ENCODE data around the gene EPHA3. TPM values are rescaled to one million over a fixed set of nuclear protein-coding genes. Genes with fewer than 3 reads are reported as not detected.

Gene EPHA3
- total RNA-seq, 3 donors from 2014 or later (not counting 1 experiment from before 2014, with no cell fraction given): not detected

- DNase-seq (no peak), ATAC-seq (no peak)
- Mint-ChIP-seq H3K4me1 (no peaks in the 10 kb centered on the region), H3K4me3 (no peak overlapping the region), H3K36me3 (no peaks in the 10 kb centered on the region), H3K27me3 (ENCODE audit: low read depth in 2 of 2) (no peaks in the 10 kb centered on the region), H3K9me3 (peaks cover 6 to 9% of the 10 kb centered on the region in 2 donors), H3K27ac (no peak overlapping the region)
- intact Hi-C loops (cut with micrococcal nuclease): no loop called here
- Histone ChIP-seq H3K9me3 (ENCODE audit: control insufficient read depth, insufficient read depth, low read length) (no peaks in the 10 kb centered on the region), H3K4me3 (ENCODE audit: low read length) (no peak overlapping the region), H3K27me3 (ENCODE audit: control insufficient read depth, insufficient read depth, low read length) (no peaks in the 10 kb centered on the region), H3K36me3 (ENCODE audit: control insufficient read depth, insufficient read depth, low read length) (no peaks in the 10 kb centered on the region), H3K27ac (ENCODE audit: low read length) (no peak overlapping the region), H3K4me1 (ENCODE audit: control insufficient read depth, insufficient read depth, low read length) (no peaks in the 10 kb centered on the region)
- TF ChIP-seq, protein P1, sequence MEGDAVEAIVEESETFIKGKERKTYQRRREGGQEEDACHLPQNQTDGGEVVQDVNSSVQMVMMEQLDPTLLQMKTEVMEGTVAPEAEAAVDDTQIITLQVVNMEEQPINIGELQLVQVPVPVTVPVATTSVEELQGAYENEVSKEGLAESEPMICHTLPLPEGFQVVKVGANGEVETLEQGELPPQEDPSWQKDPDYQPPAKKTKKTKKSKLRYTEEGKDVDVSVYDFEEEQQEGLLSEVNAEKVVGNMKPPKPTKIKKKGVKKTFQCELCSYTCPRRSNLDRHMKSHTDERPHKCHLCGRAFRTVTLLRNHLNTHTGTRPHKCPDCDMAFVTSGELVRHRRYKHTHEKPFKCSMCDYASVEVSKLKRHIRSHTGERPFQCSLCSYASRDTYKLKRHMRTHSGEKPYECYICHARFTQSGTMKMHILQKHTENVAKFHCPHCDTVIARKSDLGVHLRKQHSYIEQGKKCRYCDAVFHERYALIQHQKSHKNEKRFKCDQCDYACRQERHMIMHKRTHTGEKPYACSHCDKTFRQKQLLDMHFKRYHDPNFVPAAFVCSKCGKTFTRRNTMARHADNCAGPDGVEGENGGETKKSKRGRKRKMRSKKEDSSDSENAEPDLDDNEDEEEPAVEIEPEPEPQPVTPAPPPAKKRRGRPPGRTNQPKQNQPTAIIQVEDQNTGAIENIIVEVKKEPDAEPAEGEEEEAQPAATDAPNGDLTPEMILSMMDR (IDR thresholded peaks at IDR 0.05): no peak
- WGBS (ENCODE audit: insufficient coverage): no CpG with 5 or more reads among the region's 4 CpGs
These were observed 144.6 kb downstream of the EPHA3 start for GRCh38 chr3:89252016-89252415.

- WGBS (ENCODE audit: insufficient coverage): 41% methylated on average over 2 of the region's 2 CpGs
These were observed 145.4 kb downstream of the EPHA3 start for GRCh38 chr3:89252860-89253259.

DNA sequence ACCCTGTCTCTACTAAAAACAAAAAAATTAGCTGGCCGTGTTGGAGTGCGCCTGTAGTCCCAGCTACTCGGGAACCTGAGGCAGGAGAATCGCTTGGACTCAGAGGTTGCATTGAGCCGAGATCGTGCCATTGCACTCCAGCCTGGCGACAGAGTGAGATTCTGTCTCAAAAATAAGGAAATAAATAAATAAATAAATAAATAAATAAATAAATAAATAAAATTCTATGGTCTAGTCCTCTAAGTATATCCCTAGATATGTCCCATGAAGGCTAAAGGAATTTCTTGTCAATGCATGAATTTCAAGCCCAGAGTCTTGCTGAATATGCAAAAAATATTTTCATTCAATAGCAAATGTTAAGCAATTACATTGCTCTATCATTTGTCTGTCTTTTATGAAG is 149.0 kb downstream of the EPHA3 start:
- TF ChIP-seq, protein P1 (IDR thresholded peaks at IDR 0.05): no peak
- Mint-ChIP-seq H3K4me1 (no peaks in the 10 kb centered on the region), H3K27me3 (ENCODE audit: low read depth in 2 of 2) (no peaks in the 10 kb centered on the region), H3K27ac (no peak overlapping the region), H3K4me3 (no peak overlapping the region), H3K9me3 (peaks cover 17 to 18% of the 10 kb centered on the region in 2 donors), H3K36me3 (peaks cover 10% of the 10 kb centered on the region)
- DNase-seq (no peak), ATAC-seq (no peak)
- Histone ChIP-seq H3K36me3 (ENCODE audit: control insufficient read depth, insufficient read depth, low read length) (no peaks in the 10 kb centered on the region), H3K4me1 (ENCODE audit: control insufficient read depth, insufficient read depth, low read length) (no peaks in the 10 kb centered on the region), H3K27me3 (ENCODE audit: control insufficient read depth, insufficient read depth, low read length) (no peaks in the 10 kb centered on the region), H3K27ac (ENCODE audit: low read length) (no peak overlapping the region), H3K9me3 (ENCODE audit: control insufficient read depth, insufficient read depth, low read length) (no peaks in the 10 kb centered on the region), H3K4me3 (ENCODE audit: low read length) (no peak overlapping the region)
- WGBS (ENCODE audit: insufficient coverage): 98% methylated on average over 6 of the region's 7 CpGs
- intact Hi-C loops (cut with micrococcal nuclease): no loop called here

More at GRCh38 chr3:89252860-89253259, 145.4 kb downstream of the EPHA3 start:
- Histone ChIP-seq H3K27me3 (ENCODE audit: control insufficient read depth, insufficient read depth, low read length) (no peaks in the 10 kb centered on the region), H3K4me3 (ENCODE audit: low read length) (no peak overlapping the region), H3K4me1 (ENCODE audit: control insufficient read depth, insufficient read depth, low read length) (no peaks in the 10 kb centered on the region), H3K9me3 (ENCODE audit: control insufficient read depth, insufficient read depth, low read length) (no peaks in the 10 kb centered on the region), H3K36me3 (ENCODE audit: control insufficient read depth, insufficient read depth, low read length) (no peaks in the 10 kb centered on the region), H3K27ac (ENCODE audit: low read length) (no peak overlapping the region)
- intact Hi-C loops (cut with micrococcal nuclease): no loop called here
- no peak overlapping the region for H3K27ac Mint-ChIP-seq
- ATAC-seq: no peak
- no peak overlapping the region for H3K4me3 Mint-ChIP-seq
- no peak for DNase-seq
- peaks cover 8 to 9% of the 10 kb centered on the region in 2 donors for H3K9me3 Mint-ChIP-seq
- H3K36me3 Mint-ChIP-seq: no peaks in the 10 kb centered on the region
- no peaks in the 10 kb centered on the region for H3K4me1 Mint-ChIP-seq
- H3K27me3 Mint-ChIP-seq (ENCODE audit: low read depth in 2 of 2): no peaks in the 10 kb centered on the region
- TF ChIP-seq, protein P1 (IDR thresholded peaks at IDR 0.05): no peak

DNA sequence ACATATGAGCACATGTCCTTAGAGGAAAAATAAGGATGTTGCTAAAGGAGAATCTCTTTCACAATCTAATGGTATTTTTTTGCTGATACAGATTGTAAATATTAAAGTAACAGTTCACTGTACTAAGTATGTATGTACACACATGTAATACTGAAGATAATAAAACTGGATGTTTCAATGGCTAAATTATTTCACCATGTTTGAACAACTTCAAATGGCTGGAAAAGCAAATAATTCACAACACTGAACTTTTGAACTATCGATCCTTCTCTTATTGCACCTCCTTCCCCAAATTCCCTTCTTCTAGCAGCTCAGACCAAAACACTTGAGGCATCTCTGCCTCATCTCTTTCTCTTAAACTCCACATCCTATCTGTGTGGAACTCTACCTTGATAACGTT is 149.5 kb downstream of the EPHA3 start:
- Mint-ChIP-seq H3K4me1 (no peaks in the 10 kb centered on the region), H3K9me3 (peaks cover 17 to 18% of the 10 kb centered on the region in 2 donors), H3K27me3 (ENCODE audit: low read depth in 2 of 2) (no peaks in the 10 kb centered on the region), H3K27ac (no peak overlapping the region), H3K4me3 (no peak overlapping the region), H3K36me3 (peaks cover 10% of the 10 kb centered on the region)
- intact Hi-C loops (cut with micrococcal nuclease): no loop called here
- TF ChIP-seq, protein P1 (IDR thresholded peaks at IDR 0.05): no peak
- H3K27me3 ChIP-seq (ENCODE audit: control insufficient read depth, insufficient read depth, low read length): no peaks in the 10 kb centered on the region
- 95% methylated on average over 2 of the region's 2 CpGs for WGBS (ENCODE audit: insufficient coverage)
- H3K4me1 ChIP-seq (ENCODE audit: control insufficient read depth, insufficient read depth, low read length): no peaks in the 10 kb centered on the region
- H3K4me3 ChIP-seq (ENCODE audit: low read length): no peak overlapping the region
- no peaks in the 10 kb centered on the region for H3K9me3 ChIP-seq (ENCODE audit: control insufficient read depth, insufficient read depth, low read length)
- H3K36me3 ChIP-seq (ENCODE audit: control insufficient read depth, insufficient read depth, low read length): no peaks in the 10 kb centered on the region
- no peak for DNase-seq
- no peak overlapping the region for H3K27ac ChIP-seq (ENCODE audit: low read length)
- ATAC-seq: no peak
